Hepatocyte (in vitro differentiated cells): ENCODE data around the gene OR8G1. TPM values are rescaled to one million over a fixed set of nuclear protein-coding genes. Genes with fewer than 3 reads are reported as not detected.

ENCODE experiments used
- DNase-seq: peaks from one replicate; pipeline ENCODE4 v3.0.0-alpha.2; 2016; ENCODE audit warnings: low spot score
- H2AFZ ChIP-seq: fragments of 200-600 bp; sonication (generic); 2 replicates; pipeline ENCODE4 v1.6.0; 2016; ENCODE audit warnings: antibody characterized with exemption, mild to moderate bottlenecking
- H3K27ac ChIP-seq: fragments of 200-600 bp; sonication (generic); 2 replicates; pipeline ENCODE4 v1.5.1; 2016; ENCODE audit warnings: mild to moderate bottlenecking
- H3K27me3 ChIP-seq: fragments of 200-600 bp; sonication (generic); 2 replicates; pipeline ENCODE4 v1.6.1; 2016
- H3K36me3 ChIP-seq: fragments of 200-600 bp; sonication (generic); replicated peaks from 2 replicates; pipeline ENCODE4 v1.5.1; 2016; ENCODE audit warnings: low read depth; ENCODE audit not compliant: insufficient read depth
- H3K4me1 ChIP-seq: fragments of 200-600 bp; sonication (generic); 2 replicates; pipeline ENCODE4 v1.5.1; 2016; ENCODE audit warnings: mild to moderate bottlenecking, moderate library complexity; ENCODE audit not compliant: insufficient read depth
- H3K4me2 ChIP-seq: fragments of 200-600 bp; sonication (generic); 2 replicates; pipeline ENCODE4 v1.6.0; 2016
- H3K4me3 ChIP-seq: fragments of 200-600 bp; sonication (generic); 2 replicates; pipeline ENCODE4 v1.5.1; 2016; ENCODE audit warnings: mild to moderate bottlenecking
- H3K79me2 ChIP-seq: fragments of 200-600 bp; sonication (generic); 2 replicates; pipeline ENCODE4 v1.6.0; 2017; ENCODE audit warnings: mild to moderate bottlenecking
- H3K9me2 ChIP-seq: fragments of 200-600 bp; sonication (generic); replicated peaks from 2 replicates; pipeline ENCODE4 v1.6.0; 2017; ENCODE audit warnings: mild to moderate bottlenecking; ENCODE audit not compliant: insufficient read depth
- H3K9me3 ChIP-seq: fragments of 200-600 bp; sonication (generic); 2 replicates; pipeline ENCODE4 v1.5.1; 2016; ENCODE audit warnings: low read depth, mild to moderate bottlenecking
- H4K20me1 ChIP-seq: fragments of 200-600 bp; sonication (generic); 2 replicates; pipeline ENCODE4 v1.6.0; 2016; ENCODE audit warnings: mild to moderate bottlenecking; ENCODE audit not compliant: insufficient read depth, poor library complexity, severe bottlenecking
- EZH2 ChIP-seq: fragments of 200-600 bp; sonication (generic); IDR thresholded peaks from 2 replicates; pipeline ENCODE4 v1.6.1; 2016; ENCODE audit warnings: antibody characterized with exemption, mild to moderate bottlenecking, borderline replicate concordance
- EZH2phosphoT487 ChIP-seq: fragments of 200-600 bp; sonication (generic); IDR thresholded peaks from one replicate; pipeline ENCODE4 v1.6.1; 2018; ENCODE audit warnings: antibody characterized with exemption, mild to moderate bottlenecking, low read depth, moderate library complexity; ENCODE audit not compliant: unreplicated experiment, severe bottlenecking
- WGBS: methylation state at CpG from one replicate; pipeline ENCODE4 v1.1.6; 2016; ENCODE audit warnings: low lambda C conversion rate; ENCODE audit errors: missing lambda C conversion rate; 5-methylcytosine and 5-hydroxymethylcytosine counted together
- polyA plus RNA-seq: library from polyadenylated mRNA; unstranded; fragments of >200 nt; fragmentation: Nextera tagmentation; extraction: Ambion mirVana; gene quantifications from 2 replicates; pipeline ENCODE4 v1.2.1, GENCODE V29; 2016
- total RNA-seq: library from RNA; depleted of rRNA; stranded (reverse); fragments of >200 nt; gene quantifications from 2 replicates; pipeline ENCODE4 v1.2.3, GENCODE V29; 2014
- TF ChIP-seq, protein P1 (sequence below): fragments of 200-600 bp; sonication (generic); IDR thresholded peaks from 2 replicates; pipeline ENCODE4 v1.5.1; 2016; ENCODE audit warnings: antibody characterized with exemption, mild to moderate bottlenecking; ENCODE audit not compliant: poor library complexity

Gene OR8G1
- total and polyA plus RNA-seq, 2 experiments from 2014 or later, result not detected

DNA sequence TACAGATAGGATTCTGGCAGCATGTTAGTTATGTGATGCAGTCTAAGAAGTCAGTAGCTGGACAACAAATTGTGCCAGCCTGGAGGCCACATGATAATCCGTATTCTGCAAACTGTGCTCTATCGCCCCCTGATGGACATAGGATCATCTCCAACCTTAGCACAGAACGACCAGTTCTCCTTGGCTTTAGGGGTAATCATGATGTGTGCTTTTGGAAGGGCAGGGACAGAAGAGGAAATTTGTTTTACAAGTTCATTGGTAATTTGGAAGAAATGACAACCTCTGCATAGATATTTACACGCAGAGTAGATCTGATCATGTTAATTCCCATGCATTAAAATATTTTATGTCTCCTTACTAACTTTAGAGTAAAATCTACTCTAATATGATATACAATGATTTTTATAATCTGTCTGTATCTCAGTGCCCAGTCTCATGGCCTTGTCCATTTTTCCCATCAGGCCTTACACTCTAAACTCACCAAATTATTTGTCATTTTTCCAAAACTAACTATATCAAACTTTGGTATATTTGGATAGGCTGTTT lies 45.6 kb upstream of the OR8G1 start:
- H3K9me3 ChIP-seq, result no peaks in the 10 kb centered on the region
- H3K4me1 ChIP-seq, result no peaks in the 10 kb centered on the region
- H3K79me2 ChIP-seq, result no peaks in the 10 kb centered on the region
- H3K4me2 ChIP-seq, result no peak overlapping the region
- no peak overlapping the region for H3K4me3 ChIP-seq
- no peak for TF ChIP-seq EZH2phosphoT487
- no peak for TF ChIP-seq EZH2
- TF ChIP-seq, protein P1, sequence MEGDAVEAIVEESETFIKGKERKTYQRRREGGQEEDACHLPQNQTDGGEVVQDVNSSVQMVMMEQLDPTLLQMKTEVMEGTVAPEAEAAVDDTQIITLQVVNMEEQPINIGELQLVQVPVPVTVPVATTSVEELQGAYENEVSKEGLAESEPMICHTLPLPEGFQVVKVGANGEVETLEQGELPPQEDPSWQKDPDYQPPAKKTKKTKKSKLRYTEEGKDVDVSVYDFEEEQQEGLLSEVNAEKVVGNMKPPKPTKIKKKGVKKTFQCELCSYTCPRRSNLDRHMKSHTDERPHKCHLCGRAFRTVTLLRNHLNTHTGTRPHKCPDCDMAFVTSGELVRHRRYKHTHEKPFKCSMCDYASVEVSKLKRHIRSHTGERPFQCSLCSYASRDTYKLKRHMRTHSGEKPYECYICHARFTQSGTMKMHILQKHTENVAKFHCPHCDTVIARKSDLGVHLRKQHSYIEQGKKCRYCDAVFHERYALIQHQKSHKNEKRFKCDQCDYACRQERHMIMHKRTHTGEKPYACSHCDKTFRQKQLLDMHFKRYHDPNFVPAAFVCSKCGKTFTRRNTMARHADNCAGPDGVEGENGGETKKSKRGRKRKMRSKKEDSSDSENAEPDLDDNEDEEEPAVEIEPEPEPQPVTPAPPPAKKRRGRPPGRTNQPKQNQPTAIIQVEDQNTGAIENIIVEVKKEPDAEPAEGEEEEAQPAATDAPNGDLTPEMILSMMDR, result peak; percentile 53
- no peaks in the 10 kb centered on the region for H3K27me3 ChIP-seq
- H3K9me2 ChIP-seq, result no peaks in the 10 kb centered on the region
- WGBS, result 25% methylated on average over 4 of the region's 4 CpGs
- peak; percentile 74 for DNase-seq
- no peak overlapping the region for H3K27ac ChIP-seq
- H3K36me3 ChIP-seq, result no peaks in the 10 kb centered on the region
- no peaks in the 10 kb centered on the region for H4K20me1 ChIP-seq
- no peak overlapping the region for H2AFZ ChIP-seq

DNA sequence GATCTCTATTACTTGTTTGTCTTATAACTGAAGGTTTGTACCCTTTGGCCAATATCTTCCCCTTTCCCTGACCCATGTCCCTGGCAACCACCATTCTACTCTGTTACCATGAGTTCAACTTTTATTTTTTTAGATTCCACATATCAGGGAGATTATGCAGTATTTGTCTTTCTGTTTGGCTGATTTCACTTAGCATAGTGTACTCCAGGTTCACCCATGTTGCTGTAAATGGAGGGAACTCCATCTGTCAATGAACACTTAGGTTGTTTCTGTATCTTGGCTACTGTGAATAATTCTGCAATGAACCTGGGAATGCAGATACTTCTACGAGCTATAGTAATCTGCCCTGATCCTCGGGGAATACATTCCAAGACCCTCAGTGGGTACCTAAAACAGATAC lies 42.9 kb upstream of the OR8G1 start:
- H3K9me3 ChIP-seq, result no peaks in the 10 kb centered on the region
- H4K20me1 ChIP-seq, result no peaks in the 10 kb centered on the region
- H3K79me2 ChIP-seq, result no peaks in the 10 kb centered on the region
- H3K36me3 ChIP-seq, result no peaks in the 10 kb centered on the region
- no peaks in the 10 kb centered on the region for H3K4me1 ChIP-seq
- H3K27me3 ChIP-seq, result no peaks in the 10 kb centered on the region
- H3K4me3 ChIP-seq, result no peak overlapping the region
- DNase-seq, result no peak
- TF ChIP-seq, protein P1, result no peak
- TF ChIP-seq EZH2 (no peak), EZH2phosphoT487 (no peak)
- H3K4me2 ChIP-seq, result no peak overlapping the region
- no peaks in the 10 kb centered on the region for H3K9me2 ChIP-seq
- 77% methylated on average over 2 of the region's 2 CpGs for WGBS
- H3K27ac ChIP-seq, result no peak overlapping the region
- no peak overlapping the region for H2AFZ ChIP-seq

DNA sequence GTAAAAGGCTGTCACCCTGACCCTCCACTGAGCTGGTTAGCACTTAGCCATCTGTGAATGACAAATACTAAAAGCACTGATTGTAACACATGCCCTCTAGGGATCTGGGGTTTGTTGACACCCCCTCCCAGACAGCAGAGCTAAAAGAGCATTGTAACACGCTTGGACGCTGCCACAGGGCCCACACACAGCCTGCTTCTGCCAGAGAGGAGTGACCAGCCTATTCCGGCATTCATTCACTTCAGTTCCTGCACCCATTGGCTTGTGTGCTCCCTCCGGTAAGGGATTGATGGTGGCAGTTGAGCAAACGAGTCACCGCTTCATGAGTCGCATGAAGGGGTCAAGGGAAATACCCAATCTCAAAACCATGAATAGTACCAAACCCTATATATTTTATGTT lies 42.0 kb upstream of the OR8G1 start:
- Histone ChIP-seq H2AFZ (no peak overlapping the region), H3K36me3 (no peaks in the 10 kb centered on the region), H3K4me1 (no peaks in the 10 kb centered on the region), H3K27ac (no peak overlapping the region), H3K4me3 (no peak overlapping the region), H3K9me2 (no peaks in the 10 kb centered on the region), H3K9me3 (no peaks in the 10 kb centered on the region), H4K20me1 (no peaks in the 10 kb centered on the region), H3K4me2 (no peak overlapping the region), H3K79me2 (no peaks in the 10 kb centered on the region), H3K27me3 (no peaks in the 10 kb centered on the region)
- TF ChIP-seq EZH2phosphoT487 (no peak), EZH2 (no peak)
- TF ChIP-seq, protein P1, result no peak
- no peak for DNase-seq
- 88% methylated on average over 7 of the region's 7 CpGs for WGBS

DNA sequence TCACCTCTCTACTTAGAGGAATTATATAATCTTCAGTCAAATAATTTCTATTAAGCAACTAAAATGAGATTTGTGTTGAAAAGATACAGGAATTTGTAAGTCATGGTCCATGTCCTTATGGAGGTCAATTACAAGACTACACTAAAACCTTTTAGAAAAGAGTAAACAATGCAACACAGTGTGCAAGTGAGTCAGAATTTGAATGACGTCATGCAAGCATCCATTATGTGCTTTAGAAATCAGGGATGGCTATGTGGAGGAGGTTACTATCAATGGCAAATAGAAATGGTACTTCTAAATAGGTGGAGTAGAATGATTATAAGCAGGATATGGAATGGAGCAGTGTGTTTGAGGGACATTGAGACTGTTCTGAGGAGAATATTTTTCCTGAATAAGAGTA lies 41.2 kb upstream of the OR8G1 start:
- H3K27ac ChIP-seq, result no peak overlapping the region
- H3K4me1 ChIP-seq, result no peaks in the 10 kb centered on the region
- H3K79me2 ChIP-seq, result no peaks in the 10 kb centered on the region
- no peak overlapping the region for H3K4me2 ChIP-seq
- no peaks in the 10 kb centered on the region for H3K27me3 ChIP-seq
- no peaks in the 10 kb centered on the region for H3K9me2 ChIP-seq
- no peak overlapping the region for H2AFZ ChIP-seq
- no peaks in the 10 kb centered on the region for H4K20me1 ChIP-seq
- 65% methylated on average over 1 of the region's 1 CpG for WGBS
- TF ChIP-seq EZH2phosphoT487 (no peak), EZH2 (no peak)
- TF ChIP-seq, protein P1, result no peak
- no peaks in the 10 kb centered on the region for H3K9me3 ChIP-seq
- no peak for DNase-seq
- H3K36me3 ChIP-seq, result no peaks in the 10 kb centered on the region
- no peak overlapping the region for H3K4me3 ChIP-seq
